Tibial nerve (tissue), 4 donors: ENCODE results near the gene PTPRG.

Experiments used
- CTCF ChIP-seq, 5 experiments: fragments of 200-600 bp in 3 of 5; fragments of 450-650 bp in 2 of 5; sonication (generic) in 3 of 5; IDR thresholded peaks; one replicate each; pipeline ENCODE4 v1.5.1; 2016 to 2019; ENCODE audit warnings: antibody characterized with exemption in 5 of 5, mild to moderate bottlenecking in 3 of 5, moderate library complexity in 2 of 5
- EP300 ChIP-seq, 2 donors: sonication (generic); formaldehyde crosslinking; IDR thresholded peaks; one replicate each; pipeline ENCODE4 v1.6.1; 2017; ENCODE audit warnings: antibody characterized with exemption in 2 of 2, mild to moderate bottlenecking in 1 of 2
- POLR2A ChIP-seq, 2 donors: fragments of 450-650 bp; IDR thresholded peaks; one replicate each; pipeline ENCODE4 v1.6.1; 2017; ENCODE audit warnings: antibody characterized with exemption in 2 of 2, mild to moderate bottlenecking in 2 of 2, moderate library complexity in 2 of 2

GRCh38 chr3:61681636-61682035 lies 120.3 kb downstream of the PTPRG start:
- no peak for TF ChIP-seq POLR2A (IDR thresholded peaks at IDR 0.05)
- no peak for TF ChIP-seq CTCF (IDR thresholded peaks at IDR 0.05)
- no peak for TF ChIP-seq EP300 (IDR thresholded peaks at IDR 0.05)
